H4 (cell line): ENCODE results near the gene SPRR2D. TPM values are rescaled to one million over a fixed set of nuclear protein-coding genes. Genes with fewer than 3 reads are reported as not detected.
"Not testable (repeated sequence)": the region's sequence is repeated elsewhere in the genome, so short reads cannot be mapped to it uniquely, and the experiment has no call there.

Experiments used
- DNase-seq: peaks from one replicate; pipeline ENCODE4 v3.0.0-alpha.2; 2015; ENCODE audit warnings: low spot score
- total RNA-seq: library from RNA; depleted of rRNA; stranded (reverse); fragments of >200 nt; shearing (Covaris generic); gene quantifications from 2 replicates; pipeline ENCODE4 v1.2.3, GENCODE V29; 2014; rRNA removed

Gene SPRR2D
- not detected in 2 replicates for total RNA-seq

GRCh38 chr1:153040950-153041631 lies at the start of gene SPRR2D:
SPRR2D (minus strand) TSS chr1:153041120; CDS start chr1:153040346, 774 bp downstream.
- no peak for DNase-seq

DNA sequence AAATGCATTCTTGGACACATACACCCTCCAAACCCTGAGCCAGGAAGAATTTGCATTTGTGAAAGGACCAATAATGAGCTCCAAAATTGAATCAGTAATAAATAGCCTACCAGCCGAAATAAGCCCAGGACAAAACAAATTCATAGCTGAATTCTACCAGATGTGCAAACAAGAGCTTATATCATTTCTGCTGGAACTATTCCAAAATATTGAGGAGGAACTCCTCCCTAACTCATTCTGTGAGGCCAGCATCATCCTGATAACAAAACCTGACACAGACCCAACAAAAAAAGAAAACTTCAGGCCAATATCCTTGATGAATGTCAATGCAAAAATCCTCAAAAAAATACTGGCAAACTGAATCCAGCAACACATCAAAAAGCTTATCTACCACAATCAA lies 46.7 kb upstream of the SPRR2D start:
- no peak for DNase-seq

DNA sequence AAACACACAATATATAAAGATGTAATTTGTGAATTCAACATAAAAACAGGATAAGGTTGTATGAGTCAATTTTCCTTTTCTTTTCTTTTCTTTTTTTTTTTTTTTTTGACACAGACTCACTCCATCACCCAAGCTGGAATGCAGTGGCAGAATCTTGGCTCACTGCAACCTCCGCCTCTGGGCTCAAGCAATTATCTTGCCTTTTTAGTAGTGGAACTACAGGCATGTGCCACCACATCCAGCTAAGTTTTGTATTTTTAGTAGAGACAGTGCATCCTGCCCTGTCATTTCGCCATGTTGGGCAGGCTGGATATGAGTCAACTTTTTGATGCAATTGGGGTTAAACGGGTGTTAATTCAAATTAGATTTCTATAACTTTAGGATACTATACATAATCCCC lies 40.8 kb upstream of the SPRR2D start:
- peak; percentile 5 for DNase-seq

- DNase-seq, result no peak
These were observed 32.1 kb upstream of the SPRR2D start for GRCh38 chr1:153072806-153073726.

DNA sequence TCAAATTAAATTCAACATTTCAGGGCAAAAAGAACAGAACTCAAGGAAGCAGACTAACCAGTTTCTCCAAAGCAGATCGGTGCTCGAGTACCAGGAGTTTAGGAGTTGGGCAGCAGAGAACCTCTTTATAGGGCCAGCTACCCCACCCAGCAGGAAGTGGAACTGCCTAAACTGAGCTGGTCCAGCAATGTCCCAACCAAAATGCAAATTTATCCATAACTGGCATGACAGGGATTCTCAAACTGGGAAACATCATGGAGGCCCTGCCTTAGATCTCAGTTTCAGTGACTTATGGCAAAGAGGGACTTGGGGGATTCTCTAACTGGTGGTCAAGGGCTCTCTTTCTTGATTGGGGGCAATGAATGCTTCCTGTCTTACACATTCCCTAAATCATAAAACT lies 30.6 kb upstream of the SPRR2D start, which contains the start of gene SPRR2B:
SPRR2B (minus strand) TSS at position 101 of the 400 bp plus-strand sequence. CDS start 772 bp downstream, outside the sequence.
- no peak for DNase-seq

DNA sequence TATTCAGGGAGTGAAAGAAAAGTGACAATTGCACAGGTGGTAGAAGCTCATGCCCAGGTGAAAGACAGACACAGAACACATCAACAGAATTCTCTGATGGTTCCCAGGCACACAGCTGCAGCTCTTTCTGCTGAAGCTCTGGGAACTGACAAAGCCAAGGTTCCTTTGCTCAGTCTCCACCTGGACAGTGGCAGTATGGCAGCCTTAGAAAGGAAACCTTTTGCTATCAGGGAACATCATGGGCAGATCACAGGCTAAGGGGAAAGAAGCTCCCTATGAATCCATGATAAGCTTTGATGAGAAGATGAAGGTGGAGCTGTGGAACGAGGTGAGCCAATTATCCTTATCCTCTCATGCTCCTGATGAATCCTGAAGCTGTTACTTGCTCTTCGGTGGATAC lies 29.3 kb upstream of the SPRR2D start:
- DNase-seq, result no peak

DNA sequence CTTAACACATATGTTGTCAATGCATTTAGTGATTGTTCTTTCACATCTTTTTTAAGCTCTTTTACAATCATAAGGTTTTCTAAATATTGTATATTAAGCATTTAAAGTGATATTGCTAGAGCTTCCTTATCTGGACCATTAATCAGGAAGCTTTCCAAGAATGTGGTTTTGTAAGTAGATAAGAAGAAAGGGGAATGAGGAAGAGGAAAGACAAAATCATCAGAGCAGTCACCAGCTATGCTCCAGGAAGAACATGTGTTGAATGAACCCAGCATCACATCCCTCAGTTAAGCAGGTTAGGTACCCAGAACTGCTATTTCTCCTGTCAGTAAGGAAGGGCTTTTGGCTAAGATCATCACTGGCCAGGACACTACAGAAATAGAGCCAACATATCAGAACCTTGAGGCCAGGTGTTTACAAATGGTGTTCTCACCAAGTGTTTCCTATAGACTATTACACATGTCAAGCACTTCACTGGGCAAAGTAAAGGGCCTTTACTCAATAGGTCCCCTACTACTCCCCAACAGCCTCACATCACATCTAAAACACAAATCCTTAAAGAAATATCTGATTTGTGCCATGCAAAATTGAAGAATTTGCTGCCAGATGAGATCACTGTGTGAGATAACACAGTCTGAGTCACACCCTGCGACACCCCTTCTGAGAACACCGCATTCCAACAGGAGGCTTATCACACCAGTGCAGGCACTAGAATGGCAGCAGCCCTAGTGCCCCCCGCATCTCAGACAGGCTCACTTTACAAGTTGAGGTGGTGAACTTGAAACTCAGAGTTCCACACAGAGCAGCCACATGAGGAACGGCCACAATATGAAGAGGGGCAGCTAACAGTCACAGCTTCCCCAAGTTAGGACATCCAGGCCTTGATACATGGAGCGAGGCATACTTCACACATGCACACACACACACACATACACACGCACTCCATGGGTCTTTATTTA lies 18.2 kb upstream of the SPRR2D start:
- DNase-seq, result no peak

- DNase-seq, result no peak
These were observed 17.2 kb upstream of the SPRR2D start for GRCh38 chr1:153058154-153058553.

DNA sequence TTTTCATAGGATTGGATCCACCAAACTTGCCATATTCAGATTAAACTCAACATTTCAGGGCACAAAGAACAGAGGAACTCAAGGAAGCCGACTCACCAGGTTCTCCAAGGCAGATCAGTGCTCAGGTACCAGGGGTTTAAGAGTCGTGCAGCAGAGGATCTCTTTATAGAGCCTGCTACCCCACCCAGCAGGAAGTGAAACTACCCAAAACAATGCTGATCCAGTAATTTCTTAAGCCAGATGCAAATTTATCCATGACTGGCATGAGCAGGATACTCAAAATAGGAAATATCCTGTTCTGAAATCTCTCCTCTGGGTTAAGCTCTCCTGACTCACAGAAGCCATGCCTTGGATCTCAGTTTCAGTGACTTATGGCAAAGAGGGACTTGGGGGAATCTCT lies 16.5 kb upstream of the SPRR2D start, which contains the start of gene SPRR2A:
SPRR2A (minus strand) TSS at position 138 of the 400 bp plus-strand sequence. CDS start 777 bp downstream, outside the sequence.
- no peak for DNase-seq

DNA sequence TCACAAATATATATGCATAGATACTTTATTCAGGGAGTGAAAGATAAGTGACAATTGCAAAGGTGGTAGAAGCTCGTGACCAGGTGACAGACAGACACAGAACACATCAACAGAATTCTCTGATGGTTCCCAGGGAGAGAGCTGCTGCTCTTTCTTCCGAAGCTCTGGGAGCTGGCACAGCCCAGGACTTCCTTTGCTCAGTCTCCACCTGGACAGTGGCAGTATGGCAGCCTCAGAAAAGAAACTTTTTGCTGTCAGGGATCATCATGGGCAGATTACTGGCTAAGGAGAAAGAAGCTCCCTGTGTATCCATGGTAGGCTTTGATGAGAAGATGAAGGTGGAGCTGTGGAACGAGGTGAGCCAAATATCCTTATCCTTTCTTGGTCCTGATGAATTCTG lies 15.2 kb upstream of the SPRR2D start:
- DNase-seq, result not testable (repeated sequence)

GRCh38 chr1:153049211-153049610 lies 8.3 kb upstream of the SPRR2D start:
- no peak for DNase-seq

DNA sequence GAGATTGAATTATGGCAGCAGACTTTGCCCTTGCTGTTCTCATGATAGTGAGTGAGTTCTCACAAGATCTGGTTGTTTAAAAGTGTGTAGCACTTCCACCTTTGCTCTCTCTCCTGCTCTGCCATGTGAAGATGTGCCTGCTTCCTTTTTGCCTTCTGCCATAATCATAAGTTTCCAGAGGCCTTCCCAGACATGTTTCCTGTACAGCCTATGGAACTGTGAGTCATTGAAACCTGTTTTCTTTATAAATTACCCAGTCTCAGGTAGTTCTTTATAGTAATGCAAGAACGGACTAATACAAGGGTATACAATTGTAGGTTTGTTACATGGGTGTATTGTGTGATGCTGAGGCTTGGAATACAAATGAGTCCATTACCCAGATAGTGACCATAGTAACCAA lies 5.7 kb downstream of the SPRR2D start:
- no peak for DNase-seq

GRCh38 chr1:153032677-153033308 lies 8.1 kb downstream of the SPRR2D start:
- peak; percentile 54 for DNase-seq

DNA sequence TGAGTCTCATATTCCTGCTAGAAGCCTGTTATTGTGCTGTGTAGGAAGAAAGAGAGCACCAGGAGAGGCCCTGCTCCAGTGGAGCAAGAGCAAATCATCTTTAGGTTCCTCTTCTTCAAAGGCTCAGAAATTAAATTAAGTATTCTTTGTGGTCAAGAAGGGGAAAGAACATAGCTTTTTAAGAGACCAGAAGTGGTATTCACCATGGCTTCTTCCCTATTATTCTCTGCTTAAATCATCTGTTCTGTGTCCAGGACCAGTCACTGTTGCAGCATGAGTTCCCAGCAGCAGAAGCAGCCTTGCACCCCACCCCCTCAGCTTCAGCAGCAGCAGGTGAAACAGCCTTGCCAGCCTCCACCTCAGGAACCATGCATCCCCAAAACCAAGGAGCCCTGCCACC lies 8.8 kb downstream of the SPRR2D start:
- no peak for DNase-seq

DNA sequence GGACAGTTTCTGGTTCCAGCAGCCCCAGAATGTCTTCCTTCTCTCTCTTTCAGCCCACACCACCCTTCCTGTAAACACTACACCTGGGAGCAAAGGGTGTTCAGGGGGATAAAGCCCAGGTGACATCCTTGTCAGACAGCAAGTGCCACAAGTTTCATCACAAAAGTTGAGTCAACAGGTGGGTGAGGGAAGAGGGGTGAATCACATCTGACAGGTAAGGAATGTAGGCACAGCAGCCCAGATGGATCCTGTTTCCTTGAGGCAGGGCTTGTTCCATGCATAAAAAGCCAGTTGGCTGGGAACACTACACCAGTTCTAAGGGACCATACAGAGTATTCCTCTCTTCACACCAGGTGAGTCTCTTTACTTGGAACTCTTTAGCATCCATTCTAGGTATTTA lies 10.0 kb downstream of the SPRR2D start, which contains the start of gene SPRR1B:
SPRR1B (plus strand) TSS at position 309 of the 400 bp plus-strand sequence. CDS start 1,143 bp downstream, outside the sequence.
- DNase-seq, result no peak

- DNase-seq, result no peak
These were observed 12.2 kb downstream of the SPRR2D start for GRCh38 chr1:153028766-153029165.

DNA sequence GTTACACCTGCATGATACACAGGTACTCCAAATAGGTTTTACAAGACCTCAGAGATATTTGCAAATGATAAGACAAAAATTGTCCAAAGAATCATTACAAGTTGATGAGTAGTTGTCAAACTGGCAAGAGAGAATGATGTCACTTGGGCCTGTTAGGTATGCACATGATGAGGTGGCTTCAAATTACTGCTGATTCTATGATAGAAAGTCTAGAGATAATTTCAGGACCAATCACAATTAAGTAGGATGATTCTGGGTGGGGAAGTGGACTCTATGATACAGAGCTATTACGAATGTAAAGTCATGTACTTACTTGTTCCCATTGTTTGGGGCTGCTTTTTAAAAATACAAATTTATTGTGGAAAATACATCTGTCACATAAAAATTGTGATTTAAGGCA lies 15.1 kb downstream of the SPRR2D start:
- no peak for DNase-seq

- no peak for DNase-seq
These were observed 16.5 kb downstream of the SPRR2D start for GRCh38 chr1:153024413-153024812.

DNA sequence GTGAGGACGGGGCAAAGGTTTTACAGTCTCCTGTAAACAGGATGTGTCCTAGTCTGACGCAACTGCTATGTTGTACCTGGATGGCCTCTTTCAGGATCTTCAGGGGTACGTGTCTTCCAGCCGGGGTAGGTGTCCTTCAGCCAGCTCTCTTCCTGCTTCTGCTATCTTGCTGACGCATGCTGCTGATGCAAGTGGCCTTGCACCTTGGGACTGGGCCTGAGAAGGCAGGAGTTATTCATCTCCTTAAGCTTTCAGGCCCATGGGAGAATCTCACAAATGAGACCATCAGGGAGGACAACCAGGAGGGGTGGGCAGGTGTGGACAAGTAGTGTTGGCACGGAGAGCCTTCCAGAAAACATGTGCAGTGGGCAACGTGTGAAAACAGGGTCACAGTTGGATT lies 17.8 kb downstream of the SPRR2D start:
- no peak for DNase-seq

GRCh38 chr1:153022340-153022739 lies 18.6 kb downstream of the SPRR2D start:
- DNase-seq, result not testable (repeated sequence)

DNA sequence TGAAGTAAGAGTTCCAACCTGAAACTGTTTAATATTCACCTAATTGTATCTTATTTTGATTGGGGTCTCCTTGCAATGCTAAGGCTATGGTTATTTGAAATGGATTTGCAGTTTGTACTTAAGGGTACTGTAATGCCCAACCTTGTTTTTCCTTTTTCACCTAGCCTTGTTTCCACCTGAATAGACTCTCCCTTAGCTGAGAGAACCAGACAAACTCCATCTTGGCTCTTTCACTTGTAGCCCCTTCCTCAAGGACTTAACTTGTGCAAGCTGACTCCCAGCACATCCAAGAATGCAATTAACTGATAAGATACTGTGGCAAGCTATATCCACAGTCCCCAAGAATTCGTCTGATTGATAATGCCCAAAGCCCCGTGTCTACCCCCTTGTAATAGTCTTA lies 19.1 kb downstream of the SPRR2D start:
- not testable (repeated sequence) for DNase-seq
